Activated CD8-positive, alpha-beta memory T cell treated with anti-CD3 and anti-CD28 coated beads, Interleukin-2, amount 50 U/mL, for 24 hours (primary cell): ENCODE measurements around the gene HSPA8.

ENCODE experiments used
- DNase-seq: peaks from one replicate; pipeline ENCODE4 v3.0.0-alpha.2; 2020; ENCODE audit errors: extremely low read depth

Gene HSPA8

DNA sequence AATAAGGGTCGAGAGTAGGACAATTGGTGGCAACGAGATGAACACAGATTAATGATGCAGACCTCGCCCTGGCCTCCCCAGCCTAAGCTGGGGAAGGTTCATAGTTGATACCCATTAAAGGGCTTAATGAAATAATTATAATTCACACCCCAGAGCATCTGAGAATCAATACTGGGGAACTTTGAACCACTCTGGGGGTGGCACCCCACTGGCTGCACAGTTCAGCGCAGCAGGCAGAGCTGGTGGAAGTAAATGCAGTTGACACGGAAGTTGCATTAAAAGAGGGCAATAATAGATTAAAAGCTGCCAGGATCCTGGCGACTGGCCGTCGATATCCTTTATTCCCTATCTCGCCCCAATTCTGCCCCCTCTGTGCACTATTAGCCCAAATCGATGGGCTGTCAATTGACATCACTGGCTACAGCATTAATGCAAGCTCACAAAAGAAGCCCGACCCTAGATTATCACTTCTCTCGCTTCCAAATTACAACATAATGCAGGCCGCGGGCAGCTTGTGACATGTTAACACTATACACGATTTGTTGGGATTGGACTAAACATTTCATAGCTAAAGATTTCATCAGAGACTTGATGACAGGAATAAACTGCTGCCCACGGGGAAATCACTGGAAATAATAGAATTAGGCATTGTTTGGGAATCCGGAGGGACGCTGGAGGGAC lies 14.5 kb downstream of the HSPA8 start:
- DNase-seq = no peak

GRCh38 chr11:123046473-123047259 lies 15.3 kb downstream of the HSPA8 start:
- DNase-seq = no peak

DNA sequence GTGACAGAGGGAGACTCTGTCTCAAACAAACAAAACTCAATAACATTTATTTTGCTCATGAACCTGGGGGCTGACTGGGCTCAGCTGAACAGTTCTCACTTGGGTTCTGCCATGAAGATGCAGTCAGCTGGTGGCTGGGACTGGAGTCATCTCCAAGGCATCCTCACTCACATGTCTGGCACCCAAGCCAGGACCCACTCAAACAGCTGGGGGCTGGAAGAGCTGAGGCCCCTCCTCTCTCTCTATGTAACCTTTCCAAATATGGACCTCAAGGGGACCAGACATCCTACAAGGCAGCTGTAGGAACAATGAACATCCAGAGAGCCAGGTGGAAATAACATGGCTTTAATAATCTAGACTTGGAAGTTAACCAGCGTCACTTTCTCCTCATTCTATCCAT lies 16.8 kb downstream of the HSPA8 start:
- no peak for DNase-seq

DNA sequence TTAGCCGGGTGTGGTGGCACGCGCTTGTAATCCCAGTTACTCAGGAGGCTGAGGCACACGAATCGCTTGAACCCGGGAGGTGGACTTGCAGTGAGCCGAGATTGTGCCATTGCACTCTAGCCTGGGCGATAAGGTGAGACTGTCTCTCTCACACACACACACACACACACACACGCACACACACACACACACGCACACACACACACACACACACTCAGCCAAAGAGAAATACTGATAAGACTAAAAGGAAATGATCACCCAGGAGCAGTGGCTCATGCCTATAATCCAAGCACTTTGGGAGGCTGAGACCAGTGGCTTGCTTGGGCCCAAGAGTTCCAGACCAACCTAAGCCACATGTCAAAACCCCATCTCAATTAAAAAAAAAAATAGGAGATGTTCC lies 20.8 kb downstream of the HSPA8 start:
- DNase-seq = no peak

GRCh38 chr11:123040111-123040432 lies 21.9 kb downstream of the HSPA8 start:
- DNase-seq = no peak

DNA sequence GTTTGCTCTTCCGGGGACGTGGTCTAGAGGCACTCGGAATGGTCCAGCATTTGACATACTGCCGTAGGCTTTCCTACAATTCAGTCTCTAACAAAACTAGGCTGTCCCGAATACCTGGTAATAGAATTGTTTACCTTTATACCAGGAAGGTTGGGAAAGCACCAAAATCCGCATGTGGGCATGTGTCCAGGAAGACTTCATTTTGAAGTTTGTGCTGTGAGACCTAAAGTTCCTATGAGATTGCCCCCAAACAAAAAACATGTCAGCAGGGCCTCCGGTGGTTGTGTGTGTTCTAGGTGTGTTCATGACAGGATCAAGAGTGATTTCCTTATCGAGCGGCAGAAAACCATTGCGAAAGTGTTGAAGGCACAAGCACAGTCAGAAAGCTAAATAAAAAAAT lies 26.1 kb downstream of the HSPA8 start:
- DNase-seq = no peak

GRCh38 chr11:123034597-123034996 lies 27.3 kb downstream of the HSPA8 start:
- DNase-seq = no peak

DNA sequence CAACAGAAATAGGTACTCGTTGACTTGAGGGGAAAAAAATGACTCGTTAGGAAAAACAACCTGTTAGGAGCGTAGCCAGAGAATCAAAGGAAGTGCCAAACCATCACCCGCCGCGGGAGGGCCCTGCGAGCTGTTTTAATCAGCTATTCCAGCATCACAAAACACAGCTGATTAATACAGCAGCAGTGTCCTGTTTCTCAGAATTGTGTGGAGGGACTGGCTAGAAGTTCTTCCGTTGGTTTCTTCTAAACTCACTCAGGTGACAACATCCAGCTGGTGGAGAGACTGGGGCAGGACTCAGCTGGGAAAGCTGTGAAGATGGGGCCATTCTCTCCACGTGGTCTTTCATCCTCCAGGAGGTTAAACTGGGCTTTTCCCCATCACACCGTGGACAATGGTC lies 28.0 kb downstream of the HSPA8 start:
- DNase-seq = no peak

DNA sequence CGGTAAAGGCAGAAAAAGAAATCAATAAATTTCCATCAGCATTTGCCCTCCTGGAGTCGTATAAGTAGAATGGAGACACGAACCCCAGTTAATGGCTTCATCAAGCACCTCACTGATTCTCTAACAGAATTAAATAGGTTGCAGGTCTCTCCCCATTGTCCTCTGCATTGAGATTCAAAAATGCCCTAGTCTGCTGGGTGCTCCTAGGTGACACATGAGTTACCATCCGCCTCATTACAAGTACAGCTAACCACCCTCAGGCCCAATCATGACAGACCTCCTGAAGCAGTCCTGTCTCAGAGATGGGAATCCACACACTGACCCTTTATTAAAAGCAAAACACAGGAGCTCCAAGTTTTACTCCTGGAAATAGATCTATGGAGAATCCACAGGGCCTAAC lies 31.4 kb downstream of the HSPA8 start:
- no peak for DNase-seq

GRCh38 chr11:123020968-123021367 lies 41.0 kb downstream of the HSPA8 start:
- no peak for DNase-seq

DNA sequence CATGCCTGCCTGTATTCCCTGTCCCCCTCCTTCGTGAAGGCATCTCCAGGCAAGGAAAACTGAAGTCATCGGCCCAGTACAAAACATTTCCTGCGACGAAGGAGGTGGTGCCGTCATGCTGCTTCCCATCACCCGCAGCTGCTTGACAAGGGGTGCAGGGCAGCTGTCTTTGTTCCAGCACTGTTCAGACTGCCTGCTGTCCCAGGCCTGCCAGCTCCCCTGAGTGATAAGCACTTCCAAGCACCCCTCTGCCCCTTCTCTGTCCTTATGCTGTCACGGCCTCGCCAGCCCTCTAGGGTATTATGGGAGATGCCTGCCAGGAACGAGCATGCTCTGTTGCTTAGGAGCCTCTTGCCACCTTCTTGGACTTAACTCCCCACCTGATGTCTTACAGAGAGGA lies 43.2 kb downstream of the HSPA8 start:
- no peak for DNase-seq

GRCh38 chr11:123011510-123011909 lies 50.4 kb downstream of the HSPA8 start:
- no peak for DNase-seq
